Measurements from ENCODE around the gene HOXC5. TPM values are rescaled to one million over a fixed set of nuclear protein-coding genes. Genes with fewer than 3 reads are reported as not detected.

HOXC5 gene
- total and polyA plus RNA-seq, 8 donors, result 0.25 to 1.3 TPM; not detected in 6

DNA sequence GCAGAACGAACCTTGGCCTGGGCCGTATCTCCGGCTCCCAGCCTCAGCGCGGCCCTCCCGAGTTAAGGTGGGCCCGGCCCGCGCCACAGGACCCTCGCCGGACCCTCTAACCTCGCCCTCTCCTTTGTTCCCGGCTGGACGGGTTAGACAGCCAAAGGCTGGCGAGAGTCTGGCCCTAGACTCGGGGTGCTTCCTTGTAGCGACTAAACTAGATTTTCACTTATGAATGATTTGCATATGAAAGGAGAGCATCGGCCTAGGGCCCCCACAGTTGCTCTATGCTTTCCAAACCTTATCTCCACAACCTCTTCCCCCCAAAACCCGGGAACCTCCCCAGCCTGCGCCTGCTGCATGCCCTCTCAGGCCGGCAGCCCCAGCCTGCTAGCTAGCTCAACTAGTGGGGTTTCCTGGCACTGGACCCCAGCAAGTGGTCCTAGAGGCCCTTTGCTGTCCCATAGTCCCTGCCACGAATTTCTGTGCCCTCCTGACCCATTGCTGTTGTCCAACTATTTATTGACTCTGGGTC lies 2.0 kb downstream of the HOXC5 start:
- Histone ChIP-seq H3K27me3 (peaks cover 0 to 100% (median 52%) of the 10 kb centered on the region in 3 donors), H3K4me1 (peaks cover 6 to 63% (median 31%) of the 10 kb centered on the region in 4 donors), H3K36me3 (no peaks in the 10 kb centered on the region), H3K4me3 (peak overlapping the region; percentile 45 to 64 (median 53)), H3K9me3 (no peaks in the 10 kb centered on the region), H3K27ac (peak overlapping the region in 4 of 5 donors; percentile 61 to 82 (median 64))
- DNase-seq, result no peak
- 60 to 80% (median 74%) methylated on average over 21 to 22 of the region's 22 CpGs for WGBS, 5 donors
- TF ChIP-seq POLR2AphosphoS5 (IDR thresholded peaks at IDR 0.05) (no peak), EP300 (IDR thresholded peaks at IDR 0.05) (no peak), POLR2A (IDR thresholded peaks at IDR 0.05) (no peak)
- TF ChIP-seq, protein P1, sequence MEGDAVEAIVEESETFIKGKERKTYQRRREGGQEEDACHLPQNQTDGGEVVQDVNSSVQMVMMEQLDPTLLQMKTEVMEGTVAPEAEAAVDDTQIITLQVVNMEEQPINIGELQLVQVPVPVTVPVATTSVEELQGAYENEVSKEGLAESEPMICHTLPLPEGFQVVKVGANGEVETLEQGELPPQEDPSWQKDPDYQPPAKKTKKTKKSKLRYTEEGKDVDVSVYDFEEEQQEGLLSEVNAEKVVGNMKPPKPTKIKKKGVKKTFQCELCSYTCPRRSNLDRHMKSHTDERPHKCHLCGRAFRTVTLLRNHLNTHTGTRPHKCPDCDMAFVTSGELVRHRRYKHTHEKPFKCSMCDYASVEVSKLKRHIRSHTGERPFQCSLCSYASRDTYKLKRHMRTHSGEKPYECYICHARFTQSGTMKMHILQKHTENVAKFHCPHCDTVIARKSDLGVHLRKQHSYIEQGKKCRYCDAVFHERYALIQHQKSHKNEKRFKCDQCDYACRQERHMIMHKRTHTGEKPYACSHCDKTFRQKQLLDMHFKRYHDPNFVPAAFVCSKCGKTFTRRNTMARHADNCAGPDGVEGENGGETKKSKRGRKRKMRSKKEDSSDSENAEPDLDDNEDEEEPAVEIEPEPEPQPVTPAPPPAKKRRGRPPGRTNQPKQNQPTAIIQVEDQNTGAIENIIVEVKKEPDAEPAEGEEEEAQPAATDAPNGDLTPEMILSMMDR (IDR thresholded peaks at IDR 0.05), result no peak
- intact Hi-C loops (cut with DNase I; ENCODE audit: low total_unique reads), result no loop called here

DNA sequence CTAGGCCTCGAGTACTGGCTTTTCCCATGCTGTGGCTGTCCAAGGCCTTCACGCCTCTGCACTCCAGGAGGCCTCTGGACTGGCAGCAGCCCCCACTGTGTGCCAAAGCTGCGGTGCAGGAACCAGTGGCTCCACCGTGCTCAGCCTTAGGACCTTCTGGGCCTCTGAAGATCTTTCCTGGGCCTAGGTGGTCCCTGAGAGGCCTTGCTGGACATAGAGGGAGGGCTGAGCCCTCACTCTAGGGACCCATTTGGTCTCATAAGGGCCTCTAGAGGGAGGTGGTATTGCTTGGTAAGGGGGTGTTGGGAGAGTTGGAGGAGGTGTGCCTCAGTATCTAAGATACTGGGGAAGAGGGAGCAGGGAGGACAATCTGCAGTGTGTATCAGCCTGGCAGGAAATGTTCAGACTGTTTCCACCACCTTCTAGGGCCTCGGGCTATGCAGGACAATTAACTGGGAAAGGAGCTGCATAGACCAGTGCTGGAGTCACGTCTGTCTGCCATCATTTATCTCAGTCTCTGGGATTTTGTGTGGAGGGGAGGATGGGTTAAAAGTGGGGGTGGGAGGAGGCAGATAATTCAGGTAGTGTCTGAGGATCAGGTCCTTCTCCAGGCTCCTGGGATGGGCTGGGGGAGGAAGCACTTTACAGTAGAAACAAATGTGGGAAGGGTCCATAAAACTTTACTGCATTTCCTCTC lies 2.9 kb downstream of the HOXC5 start:
- Histone ChIP-seq H3K27me3 (peaks cover 0 to 98% (median 44%) of the 10 kb centered on the region in 3 donors), H3K9me3 (no peaks in the 10 kb centered on the region), H3K4me1 (peaks cover 6 to 56% (median 31%) of the 10 kb centered on the region in 4 donors), H3K4me3 (no peak overlapping the region), H3K27ac (peak overlapping the region in 2 of 5 donors; percentile 62 to 82), H3K36me3 (no peaks in the 10 kb centered on the region)
- intact Hi-C loops (cut with DNase I; ENCODE audit: low total_unique reads), result no loop called here
- 75 to 86% (median 79%) methylated on average over 6 of the region's 6 CpGs for WGBS, 5 donors
- TF ChIP-seq, protein P1 (IDR thresholded peaks at IDR 0.05), result no peak
- no peak for TF ChIP-seq POLR2A (IDR thresholded peaks at IDR 0.05)
- DNase-seq, result no peak

DNA sequence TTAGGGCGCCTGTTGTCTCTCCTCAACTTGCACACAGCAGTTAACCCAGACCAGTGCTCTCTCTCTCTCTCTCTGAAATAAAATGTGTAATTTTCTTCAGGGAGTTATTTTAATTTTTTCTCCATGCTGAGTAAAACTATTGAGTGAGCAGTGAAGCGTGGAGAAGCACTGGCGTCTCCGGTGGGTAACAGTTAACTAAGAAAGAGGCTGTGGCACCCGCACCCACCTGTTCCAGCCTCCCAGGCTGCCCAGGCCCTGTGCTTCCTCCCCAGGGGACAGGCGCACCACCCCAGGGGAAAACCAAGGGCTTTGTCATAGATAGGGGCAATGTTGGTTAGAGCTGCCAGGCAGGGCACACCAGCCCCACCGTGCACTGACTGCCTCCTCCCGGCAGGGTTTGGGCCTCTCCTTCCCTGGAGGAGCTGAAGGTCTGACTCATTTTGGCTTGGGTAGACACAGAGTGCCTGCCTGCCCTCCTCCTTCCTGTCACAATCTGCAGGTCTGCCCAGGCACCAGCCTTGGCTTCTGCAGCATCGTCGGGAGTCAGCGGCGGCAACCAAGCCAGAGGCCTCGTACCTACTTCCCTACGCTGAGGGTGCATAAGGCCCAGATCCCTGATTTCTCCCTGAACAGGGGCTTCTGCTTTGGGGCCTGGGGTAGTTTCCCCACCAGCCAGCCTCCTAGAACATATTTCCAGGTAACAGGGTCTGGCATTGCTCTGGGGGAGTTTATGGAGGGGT lies 3.9 kb downstream of the HOXC5 start:
- DNase-seq, result no peak
- Histone ChIP-seq H3K27me3 (peaks cover 0 to 97% (median 34%) of the 10 kb centered on the region in 3 donors), H3K4me1 (peaks cover 6 to 56% (median 31%) of the 10 kb centered on the region in 4 donors), H3K4me3 (no peak overlapping the region), H3K9me3 (no peaks in the 10 kb centered on the region), H3K27ac (peak overlapping the region in 2 of 5 donors; percentile 62 to 82), H3K36me3 (no peaks in the 10 kb centered on the region)
- TF ChIP-seq EP300 (IDR thresholded peaks at IDR 0.05) (no peak), POLR2A (IDR thresholded peaks at IDR 0.05) (no peak), POLR2AphosphoS5 (IDR thresholded peaks at IDR 0.05) (peak in 1 of 3 donors; percentile 18)
- TF ChIP-seq, protein P1 (IDR thresholded peaks at IDR 0.05), result peak in 1 of 7 experiments; percentile 8
- WGBS, 5 donors, result 75 to 94% (median 81%) methylated on average over 12 to 14 of the region's 14 CpGs
- intact Hi-C loops (cut with DNase I; ENCODE audit: low total_unique reads), result no loop called here
